Activated naive CD8-positive, alpha-beta T cell treated with anti-CD3 and anti-CD28 coated beads for 36 hours (primary cell): Measurements from ENCODE around the gene NXPE4. TPM values are rescaled to one million over a fixed set of nuclear protein-coding genes. Genes with fewer than 3 reads are reported as not detected.

Source experiments
- DNase-seq: peaks from one replicate; pipeline ENCODE4 v3.0.0; 2021
- H3K27ac Mint-ChIP-seq: one replicate; pipeline ENCODE4 v1.8.0; 2022; ENCODE audit warnings: mild to moderate bottlenecking, moderate library complexity, mixed read lengths
- H3K27me3 Mint-ChIP-seq: one replicate; pipeline ENCODE4 v1.8.0; 2022; ENCODE audit warnings: mild to moderate bottlenecking, mixed read lengths
- H3K36me3 Mint-ChIP-seq: one replicate; pipeline ENCODE4 v1.8.0; 2021; ENCODE audit warnings: mild to moderate bottlenecking, mixed read lengths
- H3K4me1 Mint-ChIP-seq: one replicate; pipeline ENCODE4 v1.8.0; 2021; ENCODE audit warnings: mixed read lengths
- H3K4me3 Mint-ChIP-seq: one replicate; pipeline ENCODE4 v1.8.0; 2022; ENCODE audit warnings: mild to moderate bottlenecking, moderate library complexity, mixed read lengths
- H3K9me3 Mint-ChIP-seq: one replicate; pipeline ENCODE4 v1.8.0; 2022; ENCODE audit warnings: mixed read lengths
- total RNA-seq, 2 experiments: library from RNA; stranded (reverse); gene quantifications; one replicate each; pipeline ENCODE4 v1.2.3, GENCODE V29; 2021

NXPE4 gene
- total RNA-seq, 2 experiments from 2014 or later: not detected

DNA sequence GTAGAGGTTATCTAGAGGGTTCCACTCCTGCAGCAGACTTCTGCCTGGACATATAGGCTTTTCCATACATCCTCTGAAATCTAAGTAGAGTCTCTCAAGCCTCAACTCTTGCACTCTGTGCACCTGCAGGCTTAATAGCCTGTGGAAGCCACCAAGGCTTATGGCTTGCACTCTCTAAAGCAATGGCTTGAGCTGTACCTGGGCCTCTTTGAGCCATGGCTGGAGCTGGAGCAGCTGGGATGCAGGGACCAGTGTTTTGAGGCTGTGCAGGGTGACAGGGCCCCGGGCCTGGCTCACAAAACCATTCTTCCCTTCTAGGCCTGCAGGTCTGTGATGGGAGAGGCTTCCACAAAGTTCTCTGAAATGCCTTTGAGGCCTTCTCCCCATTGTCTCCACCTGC lies 2.9 kb upstream of the NXPE4 start:
- H3K9me3 Mint-ChIP-seq: no peaks in the 10 kb centered on the region

DNA sequence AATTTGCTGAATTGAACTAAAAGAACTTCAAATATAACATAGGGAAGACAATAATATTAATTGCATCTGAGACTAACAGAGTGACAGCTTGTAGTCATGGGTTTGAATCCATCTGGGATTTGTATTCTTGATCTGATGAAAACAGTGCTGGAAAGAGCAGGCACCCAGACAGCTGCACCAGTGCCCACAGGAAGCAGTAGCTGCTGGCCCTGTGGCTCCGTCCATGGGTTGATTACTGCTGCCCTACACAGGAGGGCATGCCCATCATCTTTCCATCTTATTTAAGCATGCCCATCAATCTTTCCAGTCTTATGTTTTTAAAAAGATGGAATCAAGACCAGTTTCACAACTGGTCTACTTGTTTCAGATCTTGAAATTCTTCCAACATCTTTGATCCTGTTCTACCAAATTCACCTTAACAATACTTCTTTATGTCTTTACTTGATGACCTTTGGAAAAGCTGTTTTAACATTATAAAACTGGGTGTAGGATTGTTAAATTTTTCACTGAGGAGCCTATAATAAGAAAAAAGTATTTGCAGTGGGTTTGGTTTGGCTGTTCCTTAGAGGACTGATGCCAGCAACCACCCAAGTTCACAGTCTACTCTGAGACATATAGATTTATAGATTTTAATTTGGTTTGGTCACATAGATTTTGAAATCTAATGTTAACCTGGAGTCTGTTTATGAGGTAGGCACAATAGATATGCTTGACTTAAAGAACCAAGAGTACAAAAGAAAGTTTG lies 761 bp upstream of the NXPE4 start:
- H3K27ac Mint-ChIP-seq: no peak overlapping the region
- no peaks in the 10 kb centered on the region for H3K4me1 Mint-ChIP-seq
- no peaks in the 10 kb centered on the region for H3K9me3 Mint-ChIP-seq
- peaks cover 3% of the 10 kb centered on the region for H3K27me3 Mint-ChIP-seq
- DNase-seq: no peak
- H3K4me3 Mint-ChIP-seq: no peak overlapping the region
- H3K36me3 Mint-ChIP-seq: no peaks in the 10 kb centered on the region

More for the DNA sequence above, 2.9 kb upstream of the NXPE4 start:
- no peak overlapping the region for H3K27ac Mint-ChIP-seq
- H3K36me3 Mint-ChIP-seq: no peaks in the 10 kb centered on the region
- H3K27me3 Mint-ChIP-seq: no peaks in the 10 kb centered on the region
- H3K4me1 Mint-ChIP-seq: no peaks in the 10 kb centered on the region
- no peak overlapping the region for H3K4me3 Mint-ChIP-seq
- no peak for DNase-seq

DNA sequence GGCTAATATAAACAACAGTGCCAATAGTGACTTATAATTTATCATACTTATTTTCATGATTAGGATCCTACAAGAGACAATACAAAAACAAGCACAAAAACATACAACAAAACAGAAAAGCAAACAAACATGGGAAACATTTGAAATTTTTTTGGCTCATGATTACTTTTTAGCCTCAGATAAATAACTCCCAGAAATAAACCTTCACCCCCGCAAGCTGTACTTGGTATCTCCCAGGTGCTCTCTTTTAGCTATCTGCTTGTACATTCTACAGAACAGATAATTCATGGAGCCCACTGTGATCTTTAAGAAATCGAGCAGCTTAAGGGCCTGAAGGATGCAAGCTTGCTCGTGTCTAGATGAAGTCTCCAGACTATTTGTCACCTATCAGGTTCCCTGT lies 883 bp downstream of the NXPE4 start:
- peaks cover 3% of the 10 kb centered on the region for H3K27me3 Mint-ChIP-seq
- H3K36me3 Mint-ChIP-seq: no peaks in the 10 kb centered on the region
- H3K27ac Mint-ChIP-seq: no peak overlapping the region
- no peak for DNase-seq
- no peaks in the 10 kb centered on the region for H3K9me3 Mint-ChIP-seq
- no peak overlapping the region for H3K4me3 Mint-ChIP-seq
- no peaks in the 10 kb centered on the region for H3K4me1 Mint-ChIP-seq

DNA sequence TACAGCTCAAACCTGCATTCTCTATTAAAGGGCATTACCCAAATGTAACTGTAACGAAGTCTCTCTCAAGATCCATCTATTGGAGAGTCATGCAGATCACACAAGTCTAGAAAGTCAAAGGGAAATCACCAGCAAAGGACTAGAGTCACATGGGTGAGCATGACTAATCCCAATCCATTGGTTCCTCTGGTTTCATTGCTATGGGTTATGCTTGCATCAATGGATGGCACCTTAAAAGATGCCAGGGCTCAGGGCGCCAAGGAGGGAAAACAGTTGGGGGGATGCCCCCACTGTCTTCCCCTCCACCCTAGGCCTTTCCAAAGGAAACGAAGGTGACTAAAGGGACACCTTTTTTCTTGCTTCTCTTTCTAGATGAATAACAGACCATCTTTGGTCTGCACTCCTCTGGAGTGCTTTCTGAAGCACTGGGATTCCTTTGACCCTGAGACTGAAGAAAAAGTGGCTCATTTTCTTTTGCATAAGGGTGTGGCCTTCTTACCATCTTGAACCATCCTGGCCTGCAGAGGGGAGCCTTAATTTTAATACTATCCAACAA lies 8.1 kb downstream of the NXPE4 start:
- Mint-ChIP-seq H3K27ac (no peak overlapping the region), H3K4me3 (no peak overlapping the region), H3K9me3 (peaks cover 18% of the 10 kb centered on the region), H3K36me3 (peaks cover 5% of the 10 kb centered on the region), H3K27me3 (peaks cover 3% of the 10 kb centered on the region), H3K4me1 (no peaks in the 10 kb centered on the region)
- no peak for DNase-seq

DNA sequence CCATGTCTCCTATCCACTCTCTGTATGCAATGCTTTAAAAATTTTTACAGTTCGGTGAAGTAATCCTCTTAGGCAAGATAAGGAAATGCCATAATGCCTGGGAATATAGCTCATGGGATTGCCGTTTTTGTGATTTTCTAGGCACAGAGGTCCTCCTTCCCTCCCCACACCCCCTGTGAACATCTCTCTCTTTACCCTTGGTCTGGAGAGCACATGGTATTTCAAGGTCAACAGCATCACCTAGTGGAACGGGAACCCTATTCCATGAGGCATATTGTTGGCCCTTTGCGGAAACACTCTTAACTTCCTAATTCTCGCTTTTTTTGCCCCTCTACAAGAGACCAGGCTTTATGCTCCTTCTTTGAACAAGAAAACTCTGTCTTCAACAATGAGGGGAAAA lies 8.8 kb downstream of the NXPE4 start:
- Mint-ChIP-seq H3K4me3 (no peak overlapping the region), H3K27me3 (peaks cover under 1% of the 10 kb centered on the region), H3K9me3 (peaks cover 18% of the 10 kb centered on the region), H3K36me3 (peaks cover 5% of the 10 kb centered on the region), H3K27ac (no peak overlapping the region), H3K4me1 (no peaks in the 10 kb centered on the region)
- no peak for DNase-seq

DNA sequence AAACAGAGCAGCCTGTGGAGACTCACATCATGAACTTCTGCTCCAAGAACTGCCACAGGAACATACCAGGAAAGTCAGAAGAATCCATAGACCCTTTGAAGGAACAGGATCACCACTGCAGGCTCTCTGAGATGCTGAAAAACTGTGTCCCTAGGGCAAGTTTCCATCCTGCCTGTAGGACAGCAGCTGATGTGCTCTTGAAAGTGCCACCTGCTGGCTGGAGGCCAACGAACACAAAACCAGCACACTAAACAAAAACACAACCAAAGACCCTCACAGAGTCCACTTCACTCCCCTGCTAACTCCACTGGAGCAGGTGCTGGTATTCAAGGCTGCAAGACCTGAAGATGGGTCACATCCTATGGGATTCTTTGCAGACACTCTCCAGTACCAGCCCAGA lies 23.9 kb downstream of the NXPE4 start:
- peaks cover 9% of the 10 kb centered on the region for H3K27me3 Mint-ChIP-seq
- H3K27ac Mint-ChIP-seq: no peak overlapping the region
- H3K9me3 Mint-ChIP-seq: peaks cover 12% of the 10 kb centered on the region
- DNase-seq: no peak
- H3K4me3 Mint-ChIP-seq: no peak overlapping the region
- H3K4me1 Mint-ChIP-seq: no peaks in the 10 kb centered on the region
- H3K36me3 Mint-ChIP-seq: no peaks in the 10 kb centered on the region

DNA sequence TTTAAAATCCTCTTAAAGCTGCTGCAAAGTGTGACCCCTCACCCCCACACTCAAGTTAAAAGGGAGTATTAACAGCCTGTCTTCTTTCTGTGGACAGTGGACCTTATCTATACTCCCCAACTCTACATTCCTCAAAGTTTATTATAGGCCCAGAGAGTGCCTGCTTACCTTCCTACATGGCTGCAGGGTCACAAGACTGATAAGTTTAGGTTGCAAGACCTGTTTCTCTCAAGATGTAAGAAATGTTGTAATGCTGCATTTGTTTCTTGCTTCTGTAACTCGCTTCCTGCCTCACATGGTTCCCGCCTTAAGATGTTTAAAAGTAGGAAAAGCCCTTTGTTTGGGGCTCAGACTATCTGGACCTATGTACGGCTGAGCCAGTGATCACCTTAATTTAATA lies 25.8 kb downstream of the NXPE4 start:
- no peak overlapping the region for H3K4me3 Mint-ChIP-seq
- peaks cover 5% of the 10 kb centered on the region for H3K9me3 Mint-ChIP-seq
- no peaks in the 10 kb centered on the region for H3K4me1 Mint-ChIP-seq
- H3K27me3 Mint-ChIP-seq: peaks cover 9% of the 10 kb centered on the region
- no peak overlapping the region for H3K27ac Mint-ChIP-seq
- DNase-seq: no peak
- H3K36me3 Mint-ChIP-seq: no peaks in the 10 kb centered on the region

DNA sequence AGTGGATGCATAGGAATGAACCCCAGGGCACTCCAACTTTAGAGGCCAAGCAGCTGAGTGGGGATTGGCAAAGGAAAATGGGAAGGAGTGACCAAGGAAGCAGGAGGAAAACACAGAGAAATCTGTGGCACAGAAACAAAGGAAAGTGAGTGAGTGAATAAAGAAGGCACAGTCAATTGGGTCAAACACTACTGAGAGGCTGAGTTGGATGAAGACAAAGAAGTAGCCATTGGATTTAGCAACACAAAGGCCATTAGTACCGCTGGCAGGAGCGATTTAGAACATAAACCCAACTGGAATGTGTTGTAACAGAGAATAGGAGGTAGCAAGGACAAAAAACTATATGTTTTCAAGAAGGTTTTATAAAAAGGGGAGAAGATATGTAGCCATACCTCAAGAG lies 29.3 kb downstream of the NXPE4 start:
- no peak for DNase-seq
- Mint-ChIP-seq H3K27me3 (peaks cover 7% of the 10 kb centered on the region), H3K4me3 (no peak overlapping the region), H3K36me3 (no peaks in the 10 kb centered on the region), H3K27ac (no peak overlapping the region), H3K9me3 (peaks cover 2% of the 10 kb centered on the region), H3K4me1 (peaks cover 6% of the 10 kb centered on the region)

DNA sequence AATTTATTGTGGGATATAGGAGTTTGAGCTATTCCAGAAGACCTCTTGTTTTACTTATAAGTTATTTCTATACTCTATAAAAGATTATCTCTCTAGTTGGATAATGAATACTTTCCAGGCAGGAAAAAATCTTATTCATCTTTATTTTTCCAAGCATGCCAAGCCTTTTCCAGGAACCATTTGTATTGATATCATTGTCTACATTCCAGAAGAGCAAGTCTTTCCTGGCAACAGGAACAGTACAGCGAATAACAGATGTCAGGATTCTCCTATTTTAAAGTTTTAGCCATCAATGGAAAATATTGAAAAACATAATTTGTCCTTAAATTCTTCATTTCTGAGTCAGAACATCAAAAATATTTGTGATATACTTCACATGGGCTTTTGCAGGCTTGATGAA lies 30.8 kb downstream of the NXPE4 start:
- peaks cover 6% of the 10 kb centered on the region for H3K27me3 Mint-ChIP-seq
- DNase-seq: no peak
- no peak overlapping the region for H3K27ac Mint-ChIP-seq
- peaks cover 2% of the 10 kb centered on the region for H3K9me3 Mint-ChIP-seq
- H3K4me3 Mint-ChIP-seq: no peak overlapping the region
- no peaks in the 10 kb centered on the region for H3K36me3 Mint-ChIP-seq
- H3K4me1 Mint-ChIP-seq: peaks cover 6% of the 10 kb centered on the region

DNA sequence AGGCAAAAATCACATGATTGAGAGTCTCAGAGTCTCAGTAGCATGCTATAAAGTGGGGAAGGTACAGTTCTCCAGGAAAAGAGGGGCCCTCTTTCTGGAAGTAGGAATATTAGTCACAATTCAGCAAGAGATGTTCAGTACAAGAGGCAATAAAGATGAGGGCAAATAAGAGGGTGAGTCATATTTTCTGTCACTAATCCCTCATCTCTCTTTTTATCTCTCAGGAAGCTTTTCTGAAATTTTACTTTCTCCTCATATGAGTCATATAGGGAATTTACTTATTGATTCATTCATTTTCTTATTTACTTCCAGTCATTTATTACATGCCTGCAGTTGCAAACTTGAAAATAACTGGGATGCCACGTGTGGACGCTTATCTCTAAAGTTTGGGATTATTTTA lies 32.5 kb downstream of the NXPE4 start:
- Mint-ChIP-seq H3K9me3 (peaks cover 2% of the 10 kb centered on the region), H3K36me3 (no peaks in the 10 kb centered on the region), H3K27ac (no peak overlapping the region), H3K4me3 (no peak overlapping the region), H3K27me3 (peaks cover 6% of the 10 kb centered on the region), H3K4me1 (peaks cover 6% of the 10 kb centered on the region)
- no peak for DNase-seq

DNA sequence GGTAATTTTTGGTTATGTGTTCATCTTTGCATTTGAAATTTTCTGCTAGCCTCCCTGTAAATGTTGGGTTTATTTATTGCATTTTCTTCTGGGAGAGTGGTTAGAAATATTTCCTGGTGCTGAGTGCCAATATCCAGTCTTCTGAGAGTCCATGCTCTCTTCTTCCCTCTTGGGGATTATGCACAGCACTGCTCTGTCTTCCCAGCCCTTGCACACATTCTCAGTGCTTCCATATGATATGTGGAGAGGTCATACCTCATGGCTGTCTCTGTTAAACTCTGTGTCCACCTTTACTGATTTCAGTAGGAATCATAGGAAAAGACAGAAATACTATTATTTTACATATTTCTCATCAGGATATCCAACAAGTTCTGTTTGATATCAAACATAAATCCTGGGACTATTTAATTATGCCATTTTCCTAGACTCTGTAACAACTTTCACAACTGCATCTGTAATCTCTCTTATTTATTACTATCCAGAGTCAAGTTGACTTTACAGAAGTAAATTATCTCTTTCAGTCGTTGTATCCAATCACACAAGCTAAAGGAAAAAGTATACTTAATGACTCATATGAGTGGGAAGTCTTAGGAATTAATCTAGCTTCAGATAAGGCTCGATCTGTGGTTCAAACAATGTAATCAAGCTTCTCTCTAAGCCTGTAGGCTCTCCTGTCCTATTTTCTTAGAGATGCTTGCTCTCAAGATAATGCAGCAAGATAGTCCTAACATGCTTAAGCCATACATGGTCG lies 33.2 kb downstream of the NXPE4 start:
- Mint-ChIP-seq H3K9me3 (peaks cover 2% of the 10 kb centered on the region), H3K27me3 (peaks cover 6% of the 10 kb centered on the region), H3K4me3 (no peak overlapping the region), H3K27ac (no peak overlapping the region), H3K4me1 (peaks cover 6% of the 10 kb centered on the region), H3K36me3 (no peaks in the 10 kb centered on the region)
- DNase-seq: no peak

DNA sequence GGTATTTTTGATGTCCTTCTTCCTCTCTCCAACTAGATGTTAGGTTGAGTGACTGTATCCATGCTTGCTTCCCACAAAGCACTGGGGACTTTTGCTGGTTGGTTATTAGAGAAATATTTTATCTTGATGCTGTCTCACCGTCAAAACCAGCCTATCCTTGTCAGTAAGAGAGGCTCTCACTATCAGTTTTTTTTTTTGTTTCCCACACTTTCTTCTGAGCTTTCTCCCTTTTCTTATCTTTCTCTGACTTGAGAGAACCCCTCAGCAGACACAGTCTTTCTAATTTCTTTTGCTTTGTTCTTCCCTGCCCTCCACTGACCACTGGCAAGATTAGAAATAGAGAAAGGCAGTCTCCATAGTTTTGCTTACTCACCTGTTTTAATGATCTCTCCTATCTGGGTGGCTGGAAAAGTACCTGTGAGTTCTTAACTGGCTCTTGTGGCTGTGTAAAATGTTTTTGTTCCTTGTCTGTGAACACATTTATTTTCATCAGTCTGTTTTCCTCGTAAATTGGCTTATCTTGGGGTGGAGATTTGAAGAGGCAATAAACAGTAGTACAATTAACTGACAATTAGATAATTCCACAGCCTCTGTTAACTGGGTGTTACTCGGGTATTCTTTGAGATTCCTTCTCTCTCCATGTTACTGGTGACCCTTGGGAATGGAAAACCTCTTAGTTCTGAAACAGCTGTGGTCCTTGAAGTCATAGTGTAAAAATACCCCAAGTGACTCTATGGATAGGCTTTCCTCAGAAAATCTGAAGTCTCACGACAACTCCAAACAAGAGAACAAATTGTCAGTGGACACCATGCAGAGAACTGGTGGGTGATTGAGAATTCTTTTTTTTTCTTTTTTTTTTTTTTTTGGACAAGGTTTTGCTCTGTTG lies 35.9 kb downstream of the NXPE4 start, which contains the start of gene NXPE1:
TSS of gene NXPE1 (minus strand) at position 457 of the 886 bp plus-strand sequence. CDS start 8,680 bp downstream, outside the sequence.
- peaks cover 6% of the 10 kb centered on the region for H3K27me3 Mint-ChIP-seq
- DNase-seq: no peak
- no peak within 1 kb of the TSS for H3K4me3 Mint-ChIP-seq
- H3K4me1 Mint-ChIP-seq: peaks cover 6% of the 10 kb centered on the region
- peaks cover 2% of the 10 kb centered on the region for H3K9me3 Mint-ChIP-seq
- no peak within 1 kb of the TSS for H3K27ac Mint-ChIP-seq
- no peaks in the 10 kb centered on the region for H3K36me3 Mint-ChIP-seq

DNA sequence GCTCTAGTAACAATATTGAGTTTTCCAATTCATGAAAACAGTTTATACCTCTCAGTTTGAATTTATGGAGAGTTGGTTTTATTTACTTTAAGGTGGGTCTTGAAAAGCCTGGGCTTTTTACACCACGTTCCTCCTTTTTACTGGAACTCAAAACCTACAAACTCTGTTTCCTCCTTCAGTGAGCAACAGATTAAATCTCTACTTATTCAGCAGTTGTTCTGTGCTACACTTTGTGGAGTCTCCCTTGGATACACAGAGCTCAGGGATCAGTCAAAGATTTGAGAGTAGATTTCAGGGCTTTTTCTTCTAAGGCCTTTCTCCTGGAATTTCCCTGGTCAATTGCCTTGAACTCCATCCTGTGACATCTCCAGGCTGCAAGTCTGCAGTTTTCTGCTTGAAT lies 39.5 kb downstream of the NXPE4 start:
- Mint-ChIP-seq H3K9me3 (no peaks in the 10 kb centered on the region), H3K27me3 (no peaks in the 10 kb centered on the region), H3K4me1 (no peaks in the 10 kb centered on the region), H3K4me3 (no peak overlapping the region), H3K36me3 (no peaks in the 10 kb centered on the region), H3K27ac (no peak overlapping the region)
- DNase-seq: no peak

DNA sequence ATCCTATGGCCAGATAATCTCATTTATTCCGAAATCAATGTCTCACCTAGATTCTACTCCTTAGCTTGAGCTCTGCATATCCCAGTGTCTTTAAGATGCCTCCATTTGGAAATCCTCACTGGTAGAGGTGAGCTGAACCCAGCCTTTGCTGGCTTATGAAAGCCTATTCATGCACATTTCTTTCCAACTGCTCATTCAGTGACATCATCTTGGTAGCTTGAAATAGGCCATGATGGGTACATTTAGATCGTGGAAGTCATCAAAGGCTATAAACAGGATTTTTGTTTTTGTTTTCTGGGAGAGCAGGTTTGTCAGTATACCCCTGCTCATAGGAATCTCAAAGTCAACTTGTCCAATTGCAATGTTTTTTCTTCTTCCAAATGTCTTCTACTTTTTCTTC lies 41.9 kb downstream of the NXPE4 start:
- H3K9me3 Mint-ChIP-seq: no peaks in the 10 kb centered on the region
- H3K27me3 Mint-ChIP-seq: no peaks in the 10 kb centered on the region
- H3K4me1 Mint-ChIP-seq: no peaks in the 10 kb centered on the region
- no peak overlapping the region for H3K27ac Mint-ChIP-seq
- H3K4me3 Mint-ChIP-seq: no peak overlapping the region
- H3K36me3 Mint-ChIP-seq: no peaks in the 10 kb centered on the region
- DNase-seq: no peak

DNA sequence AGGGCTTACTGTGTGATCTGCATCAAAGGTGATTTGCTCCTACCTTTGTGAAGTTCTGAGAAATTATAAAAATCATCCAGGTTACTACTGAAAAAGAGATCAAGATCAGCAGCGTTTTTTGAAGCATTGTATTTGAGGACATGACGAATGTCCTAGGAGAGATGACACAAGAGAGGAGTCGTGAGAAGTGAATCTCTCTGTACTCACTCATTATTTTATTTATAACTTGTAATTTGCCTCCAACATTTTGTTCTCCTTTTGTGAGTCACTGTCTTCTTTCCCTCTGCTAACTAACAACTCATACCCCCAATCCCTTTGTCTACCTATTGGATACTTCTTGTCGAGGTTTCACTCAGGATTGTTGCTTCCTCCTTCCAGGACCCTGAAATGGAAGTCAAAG lies 44.5 kb downstream of the NXPE4 start:
- Mint-ChIP-seq H3K36me3 (no peaks in the 10 kb centered on the region), H3K27ac (no peak overlapping the region), H3K9me3 (no peaks in the 10 kb centered on the region), H3K27me3 (no peaks in the 10 kb centered on the region), H3K4me3 (no peak overlapping the region), H3K4me1 (no peaks in the 10 kb centered on the region)
- no peak for DNase-seq
